Heart left ventricle (tissue), 16 donors: Measurements from ENCODE around the gene SNCAIP. TPM values are rescaled to one million over a fixed set of nuclear protein-coding genes. Genes with fewer than 3 reads are reported as not detected.

Source experiments
- ATAC-seq, 4 donors: fragments of 200-7000 bp; cut with Tn5 transposase; one replicate each; pipeline ENCODE4 v1.9.1; 2020 to 2022; ENCODE audit warnings: moderate library complexity in 4 of 4, mild to moderate bottlenecking in 3 of 4, moderate number of reproducible peaks in 1 of 4
- DNase-seq, 5 donors: peaks; one replicate each; pipeline ENCODE4 v3.0.0-alpha.2; 2020
- H3K27ac ChIP-seq, 12 donors: fragments of 200-600 bp; sonication (generic) in 4 of 12; one replicate each; pipeline versions ENCODE4 v1.5.0 to v1.8.0; 2016 to 2022; ENCODE audit warnings: mild to moderate bottlenecking in 2 of 12
- H3K27me3 ChIP-seq, 9 donors: fragments of 200-600 bp; sonication (generic) in 2 of 9; one replicate each; pipeline versions ENCODE4 v1.5.1 to v1.8.0; 2016 to 2022; ENCODE audit warnings: mild to moderate bottlenecking in 3 of 9
- H3K36me3 ChIP-seq, 9 donors: fragments of 200-600 bp; sonication (generic) in 2 of 9; one replicate each; pipeline versions ENCODE4 v1.5.0 to v1.8.0; 2018 to 2022; ENCODE audit warnings: mild to moderate bottlenecking in 2 of 9
- H3K4me1 ChIP-seq, 12 donors: fragments of 200-600 bp; sonication (generic) in 4 of 12; one replicate each; pipeline versions ENCODE4 v1.5.0 to v1.8.0; 2016 to 2022; ENCODE audit warnings: mild to moderate bottlenecking in 3 of 12
- H3K4me3 ChIP-seq, 12 donors: fragments of 200-600 bp; sonication (generic) in 4 of 12; one replicate each; pipeline versions ENCODE4 v1.5.0 to v1.8.0; 2017 to 2022; ENCODE audit warnings: mild to moderate bottlenecking in 9 of 12, moderate library complexity in 4 of 12
- H3K9me3 ChIP-seq, 12 donors: fragments of 200-600 bp; sonication (generic) in 4 of 12; one replicate each; pipeline versions ENCODE4 v1.5.0 to v1.8.0; 2016 to 2022; ENCODE audit warnings: mild to moderate bottlenecking in 1 of 12
- CTCF ChIP-seq, 12 donors: fragments of 200-600 bp; sonication (generic) in 4 of 12; IDR thresholded peaks; one replicate each; pipeline versions ENCODE4 v1.5.0 to v1.8.0; 2018 to 2022; ENCODE audit warnings: antibody characterized with exemption in 12 of 12, mild to moderate bottlenecking in 5 of 12
- POLR2A ChIP-seq, 2 donors: fragments of 450-650 bp; IDR thresholded peaks; one replicate each; pipeline ENCODE4 v1.6.1; 2017; ENCODE audit warnings: antibody characterized with exemption in 2 of 2, mild to moderate bottlenecking in 2 of 2, moderate library complexity in 2 of 2
- WGBS, 4 donors: extraction: QIAGEN DNeasy Blood & Tissue Kit in 2 of 4; methylation state at CpG; one replicate each; pipeline versions ENCODE4 v1.1.5 to v1.1.7; 2013 to 2018; 5-methylcytosine and 5-hydroxymethylcytosine counted together
- intact Hi-C, 10 donors: fragments of 100-400 bp; cut with DNase I; formaldehyde crosslinking; loops; one replicate each; pipeline versions ENCODE4 v1.11.1 to v1.14.2; 2022
- polyA plus RNA-seq, 2 donors: library from polyadenylated mRNA; stranded (reverse); fragments of 200-250 nt; gene quantifications; one replicate each; pipeline ENCODE4 v1.2.3, GENCODE V29; 2013
- total RNA-seq, 9 donors: library from RNA; depleted of rRNA in 2 of 9; stranded (reverse); fragments of >200 nt in 2 of 9; fragmentation: NEBNext Ultra II Directional in 3 of 9; extraction: Animal tissue kit (Norgen Biotek cat#: 25700) in 3 of 9; gene quantifications; one replicate each; pipeline versions ENCODE4 v1.1.0 to v1.2.4, GENCODE V29; 2016 to 2023
- donor health status: ischemic (EF 13 %, LVEDD 7.1; RV severe dilation, severe dysfunction).
- donor health status: healthy with polysubstance abuse.
- donor health status: DM: no; HTN: yes; CAD: no.
- donor health status: DM: no; HTN: no; CAD: no.
- donor health status: ischemic (EF 25% LVEDD 6.9; RV normal size, moderate dysfunction).
- donor health status: ischemic (EF 25% LVEDD 5.7; RV mildly dilated, moderate dysfunction).
- donor health status: healthy.
- donor health status: DM: yes; HTN: yes; CAD: no.
- donor health status: ischemic (EF 35%, LVEDD 5.7; RV mildly dilated, moderate dysfunction).
- donor health status: nonischemic (EF 11% LVEDD 7.7; RV severe dilation, severe dysfunction).
- donor health status: DM: yes; HTN: yes; CAD: no.
- donor health status: PGD.
- donor health status: ischemic (EF 29% LVEDD 5.4; RV normal size, mild dysfunction).
- donor health status: nonischemic (EF 23%, LVEDD 6.1; RV moderate dilation, normal function).

The SNCAIP gene
- total and polyA plus RNA-seq, 11 donors, result 0.54 to 7.5 (median 0.94) TPM

- ATAC-seq (no peak), DNase-seq (no peak)
- Histone ChIP-seq H3K27ac (no peak overlapping the region), H3K36me3 (peaks cover 0 to 23% (median 0%) of the 10 kb centered on the region in 9 donors), H3K27me3 (no peaks in the 10 kb centered on the region), H3K4me3 (no peak overlapping the region), H3K9me3 (no peaks in the 10 kb centered on the region), H3K4me1 (no peaks in the 10 kb centered on the region)
- intact Hi-C loops, result no loop called here
- 64 to 85% (median 79%) methylated on average over 1 of the region's 1 CpG for WGBS, 4 donors
- no peak for TF ChIP-seq POLR2A (IDR thresholded peaks at IDR 0.05)
Observed at GRCh38 chr5:122442938-122443337, 130.9 kb downstream of the SNCAIP start.

- Histone ChIP-seq H3K9me3 (no peaks in the 10 kb centered on the region), H3K4me1 (no peaks in the 10 kb centered on the region), H3K27me3 (no peaks in the 10 kb centered on the region), H3K36me3 (peaks cover 0 to 23% (median 0%) of the 10 kb centered on the region in 9 donors), H3K27ac (no peak overlapping the region), H3K4me3 (no peak overlapping the region)
- no peak for DNase-seq
- TF ChIP-seq POLR2A (IDR thresholded peaks at IDR 0.05), result no peak
- no peak for TF ChIP-seq CTCF (IDR thresholded peaks at IDR 0.05)
- ATAC-seq, result no peak
- intact Hi-C loops, result no loop called here
- WGBS, 4 donors, result 96 to 100% (median 97%) methylated on average over 5 of the region's 5 CpGs
Observed at GRCh38 chr5:122444411-122444810, 132.4 kb downstream of the SNCAIP start.

GRCh38 chr5:122445070-122445469 is 133.0 kb downstream of the SNCAIP start:
- DNase-seq (no peak), ATAC-seq (no peak)
- Histone ChIP-seq H3K27me3 (no peaks in the 10 kb centered on the region), H3K4me1 (no peaks in the 10 kb centered on the region), H3K36me3 (peaks cover 0 to 28% (median 0%) of the 10 kb centered on the region in 9 donors), H3K27ac (no peak overlapping the region), H3K9me3 (no peaks in the 10 kb centered on the region), H3K4me3 (no peak overlapping the region)
- 80 to 88% (median 83%) methylated on average over 1 of the region's 1 CpG for WGBS, 4 donors
- TF ChIP-seq CTCF (IDR thresholded peaks at IDR 0.05), result no peak
- no peak for TF ChIP-seq POLR2A (IDR thresholded peaks at IDR 0.05)
- intact Hi-C loops, result no loop called here

GRCh38 chr5:122447072-122447471 is 135.0 kb downstream of the SNCAIP start:
- Histone ChIP-seq H3K27ac (no peak overlapping the region), H3K9me3 (no peaks in the 10 kb centered on the region), H3K36me3 (peaks cover 0 to 45% (median 0%) of the 10 kb centered on the region in 9 donors), H3K4me1 (no peaks in the 10 kb centered on the region), H3K27me3 (no peaks in the 10 kb centered on the region), H3K4me3 (no peak overlapping the region)
- intact Hi-C loops, result no loop called here
- ATAC-seq (no peak), DNase-seq (no peak)
- TF ChIP-seq CTCF (IDR thresholded peaks at IDR 0.05) (no peak), POLR2A (IDR thresholded peaks at IDR 0.05) (no peak)
- WGBS, 4 donors, result 89 to 95% (median 91%) methylated on average over 3 of the region's 3 CpGs

GRCh38 chr5:122447879-122448278 is 135.8 kb downstream of the SNCAIP start:
- 74 to 87% (median 82%) methylated on average over 3 of the region's 3 CpGs for WGBS, 4 donors
- ATAC-seq (no peak), DNase-seq (no peak)
- intact Hi-C loops, result no loop called here
- Histone ChIP-seq H3K9me3 (no peaks in the 10 kb centered on the region), H3K27ac (no peak overlapping the region), H3K4me3 (no peak overlapping the region), H3K36me3 (peaks cover 0 to 46% (median 0%) of the 10 kb centered on the region in 9 donors), H3K27me3 (no peaks in the 10 kb centered on the region), H3K4me1 (no peaks in the 10 kb centered on the region)
- TF ChIP-seq CTCF (IDR thresholded peaks at IDR 0.05) (no peak), POLR2A (IDR thresholded peaks at IDR 0.05) (no peak)
